ENCODE data around the gene IFT57. TPM values are rescaled to one million over a fixed set of nuclear protein-coding genes. Genes with fewer than 3 reads are reported as not detected.

The IFT57 gene
- total and polyA plus RNA-seq, 5 donors from 2014 or later: 29.1 to 46.9 (median 41.2) TPM

- Histone ChIP-seq H3K27ac (ENCODE audit: insufficient read depth, low read length, poor library complexity, severe bottlenecking) (no peak overlapping the region), H3K36me3 (ENCODE audit: control insufficient read depth, insufficient read depth, low read length) (peaks cover 29% of the 10 kb centered on the region), H3K27me3 (ENCODE audit: control insufficient read depth, insufficient read depth, low read length) (no peaks in the 10 kb centered on the region), H3K4me3 (ENCODE audit: low read depth, low read length) (peak overlapping the region; percentile 24), H3K9me3 (ENCODE audit: control insufficient read depth in 2 of 2, low read length in 2 of 2) (no peaks in the 10 kb centered on the region), H3K4me1 (ENCODE audit: control insufficient read depth, insufficient read depth, low read length, poor library complexity, severe bottlenecking) (peaks cover 22% of the 10 kb centered on the region)
- DNase-seq: no peak
- H3K9me3 Mint-ChIP-seq: no peaks in the 10 kb centered on the region
- H3K4me1 Mint-ChIP-seq: peaks cover 25 to 34% (median 33%) of the 10 kb centered on the region in 4 donors
- H3K36me3 Mint-ChIP-seq: peaks cover 40% of the 10 kb centered on the region
- peak overlapping the region in 2 of 4 donors; percentile 39 to 44 for H3K4me3 Mint-ChIP-seq
- ATAC-seq (ENCODE audit: low read depth in 2 of 2): no peak
- H3K27me3 Mint-ChIP-seq: no peaks in the 10 kb centered on the region
- H3K27ac Mint-ChIP-seq: peak overlapping the region in 1 of 3 donors; percentile 89
Observed at GRCh38 chr3:108215871-108216270, 6.4 kb downstream of the IFT57 start.

- Mint-ChIP-seq H3K4me1 (peaks cover 0 to 8% (median 5%) of the 10 kb centered on the region in 4 donors), H3K9me3 (no peaks in the 10 kb centered on the region), H3K36me3 (peaks cover 61% of the 10 kb centered on the region), H3K27ac (peak overlapping the region in 2 of 3 donors; percentile 28 to 55), H3K27me3 (no peaks in the 10 kb centered on the region), H3K4me3 (no peak overlapping the region)
- Histone ChIP-seq H3K4me1 (ENCODE audit: control insufficient read depth, insufficient read depth, low read length, poor library complexity, severe bottlenecking) (no peaks in the 10 kb centered on the region), H3K9me3 (ENCODE audit: control insufficient read depth in 2 of 2, low read length in 2 of 2) (no peaks in the 10 kb centered on the region), H3K27ac (ENCODE audit: insufficient read depth, low read length, poor library complexity, severe bottlenecking) (no peak overlapping the region), H3K4me3 (ENCODE audit: low read depth, low read length) (peak overlapping the region; percentile 10), H3K36me3 (ENCODE audit: control insufficient read depth, insufficient read depth, low read length) (peaks cover 44% of the 10 kb centered on the region), H3K27me3 (ENCODE audit: control insufficient read depth, insufficient read depth, low read length) (no peaks in the 10 kb centered on the region)
- DNase-seq: no peak
- ATAC-seq (ENCODE audit: low read depth in 2 of 2): no peak
Observed at GRCh38 chr3:108209579-108209978, 12.6 kb downstream of the IFT57 start.

DNA sequence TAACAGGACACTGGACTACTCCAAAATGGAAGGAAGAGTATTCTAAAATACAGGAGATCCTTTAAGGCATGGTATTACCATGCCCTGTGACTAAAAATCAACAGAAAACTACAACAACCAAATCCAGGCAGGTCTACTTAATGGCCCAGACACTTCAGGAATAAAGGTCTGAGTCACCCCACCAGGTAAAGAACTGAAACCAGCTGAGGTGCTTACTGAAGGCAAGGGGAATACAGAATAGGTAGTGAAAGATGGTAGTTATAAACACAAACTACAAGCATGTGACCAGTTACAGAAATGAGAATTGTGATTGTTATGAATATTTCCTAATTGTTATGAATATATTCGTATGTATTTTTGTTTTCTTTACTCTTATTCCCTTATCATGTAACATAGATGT, 13.4 kb downstream of the IFT57 start:
- no peaks in the 10 kb centered on the region for H3K27me3 Mint-ChIP-seq
- peaks cover 61% of the 10 kb centered on the region for H3K36me3 Mint-ChIP-seq
- no peaks in the 10 kb centered on the region for H3K4me1 ChIP-seq (ENCODE audit: control insufficient read depth, insufficient read depth, low read length, poor library complexity, severe bottlenecking)
- DNase-seq (no peak), ATAC-seq (ENCODE audit: low read depth in 2 of 2) (no peak)
- no peak overlapping the region for H3K4me3 Mint-ChIP-seq
- no peak overlapping the region for H3K27ac ChIP-seq (ENCODE audit: insufficient read depth, low read length, poor library complexity, severe bottlenecking)
- peaks cover 41% of the 10 kb centered on the region for H3K36me3 ChIP-seq (ENCODE audit: control insufficient read depth, insufficient read depth, low read length)
- no peaks in the 10 kb centered on the region for H3K9me3 ChIP-seq (ENCODE audit: control insufficient read depth in 2 of 2, low read length in 2 of 2)
- H3K4me1 Mint-ChIP-seq: peaks cover 0 to 9% (median 5%) of the 10 kb centered on the region in 4 donors
- H3K27me3 ChIP-seq (ENCODE audit: control insufficient read depth, insufficient read depth, low read length): no peaks in the 10 kb centered on the region
- no peak overlapping the region for H3K4me3 ChIP-seq (ENCODE audit: low read depth, low read length)
- peak overlapping the region in 1 of 3 donors; percentile 4 for H3K27ac Mint-ChIP-seq
- no peaks in the 10 kb centered on the region for H3K9me3 Mint-ChIP-seq

DNA sequence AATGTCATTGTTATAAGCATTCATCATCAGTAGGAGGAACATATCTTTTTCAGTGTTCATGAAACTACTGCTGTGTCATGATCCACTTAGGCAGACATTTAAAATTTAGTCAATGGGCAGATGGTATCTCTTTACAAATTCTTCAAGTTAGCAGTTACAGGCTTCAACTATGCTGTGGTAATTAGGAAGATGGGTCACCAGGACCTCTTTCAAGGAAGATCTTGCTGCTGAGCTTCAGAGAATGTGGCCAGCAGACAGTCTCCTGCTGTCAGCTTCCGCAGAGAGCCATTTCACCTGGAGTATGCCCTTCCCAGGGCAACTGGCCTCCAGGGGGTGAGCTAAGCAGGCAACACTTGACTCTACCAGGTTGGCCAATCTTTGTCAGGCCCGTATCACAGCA, 19.4 kb downstream of the IFT57 start:
- Mint-ChIP-seq H3K4me3 (no peak overlapping the region), H3K27ac (no peak overlapping the region), H3K36me3 (peaks cover 34% of the 10 kb centered on the region), H3K4me1 (peaks cover under 1 to 19% (median 11%) of the 10 kb centered on the region in 4 donors), H3K27me3 (no peaks in the 10 kb centered on the region), H3K9me3 (no peaks in the 10 kb centered on the region)
- no peak overlapping the region for H3K27ac ChIP-seq (ENCODE audit: insufficient read depth, low read length, poor library complexity, severe bottlenecking)
- ATAC-seq (ENCODE audit: low read depth in 2 of 2) (no peak), DNase-seq (no peak)
- H3K36me3 ChIP-seq (ENCODE audit: control insufficient read depth, insufficient read depth, low read length): peaks cover 9% of the 10 kb centered on the region
- no peaks in the 10 kb centered on the region for H3K27me3 ChIP-seq (ENCODE audit: control insufficient read depth, insufficient read depth, low read length)
- no peaks in the 10 kb centered on the region for H3K4me1 ChIP-seq (ENCODE audit: control insufficient read depth, insufficient read depth, low read length, poor library complexity, severe bottlenecking)
- no peaks in the 10 kb centered on the region for H3K9me3 ChIP-seq (ENCODE audit: control insufficient read depth in 2 of 2, low read length in 2 of 2)
- H3K4me3 ChIP-seq (ENCODE audit: low read depth, low read length): no peak overlapping the region

DNA sequence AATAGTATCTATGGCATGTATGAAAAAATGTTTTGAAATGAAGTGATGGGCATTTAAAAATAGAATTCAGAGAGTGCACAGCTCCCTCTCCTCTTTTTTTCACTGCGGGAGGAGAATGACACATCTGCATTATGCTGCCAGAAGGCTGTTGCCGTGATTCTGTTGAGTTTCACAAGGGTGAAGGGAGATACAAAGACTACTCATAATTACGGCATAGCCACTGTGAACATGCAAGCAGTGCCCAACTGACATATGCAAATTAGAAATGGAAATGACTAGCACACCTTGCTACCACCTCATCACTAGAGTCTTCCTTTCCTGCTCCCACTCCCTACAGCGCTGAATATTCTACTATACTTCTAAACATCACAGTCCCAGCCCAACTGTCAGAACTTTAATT, 20.1 kb downstream of the IFT57 start:
- DNase-seq (no peak), ATAC-seq (ENCODE audit: low read depth in 2 of 2) (peak in 1 of 2 donors; percentile 34)
- H3K9me3 ChIP-seq (ENCODE audit: control insufficient read depth in 2 of 2, low read length in 2 of 2): no peaks in the 10 kb centered on the region
- H3K27ac ChIP-seq (ENCODE audit: insufficient read depth, low read length, poor library complexity, severe bottlenecking): no peak overlapping the region
- no peaks in the 10 kb centered on the region for H3K27me3 ChIP-seq (ENCODE audit: control insufficient read depth, insufficient read depth, low read length)
- Mint-ChIP-seq H3K4me3 (no peak overlapping the region), H3K27ac (no peak overlapping the region), H3K4me1 (peaks cover 4 to 19% (median 11%) of the 10 kb centered on the region in 4 donors), H3K9me3 (no peaks in the 10 kb centered on the region), H3K27me3 (no peaks in the 10 kb centered on the region), H3K36me3 (peaks cover 31% of the 10 kb centered on the region)
- H3K4me3 ChIP-seq (ENCODE audit: low read depth, low read length): no peak overlapping the region
- no peaks in the 10 kb centered on the region for H3K4me1 ChIP-seq (ENCODE audit: control insufficient read depth, insufficient read depth, low read length, poor library complexity, severe bottlenecking)
- peaks cover 9% of the 10 kb centered on the region for H3K36me3 ChIP-seq (ENCODE audit: control insufficient read depth, insufficient read depth, low read length)

GRCh38 chr3:108201258-108201657, 21.0 kb downstream of the IFT57 start:
- no peak overlapping the region for H3K4me3 Mint-ChIP-seq
- H3K27ac ChIP-seq (ENCODE audit: insufficient read depth, low read length, poor library complexity, severe bottlenecking): no peak overlapping the region
- peaks cover 8% of the 10 kb centered on the region for H3K36me3 ChIP-seq (ENCODE audit: control insufficient read depth, insufficient read depth, low read length)
- peaks cover 27% of the 10 kb centered on the region for H3K36me3 Mint-ChIP-seq
- no peak overlapping the region for H3K4me3 ChIP-seq (ENCODE audit: low read depth, low read length)
- no peak overlapping the region for H3K27ac Mint-ChIP-seq
- no peaks in the 10 kb centered on the region for H3K27me3 Mint-ChIP-seq
- H3K27me3 ChIP-seq (ENCODE audit: control insufficient read depth, insufficient read depth, low read length): no peaks in the 10 kb centered on the region
- H3K4me1 Mint-ChIP-seq: peaks cover 4 to 19% (median 11%) of the 10 kb centered on the region in 4 donors
- no peaks in the 10 kb centered on the region for H3K9me3 Mint-ChIP-seq
- no peaks in the 10 kb centered on the region for H3K4me1 ChIP-seq (ENCODE audit: control insufficient read depth, insufficient read depth, low read length, poor library complexity, severe bottlenecking)
- H3K9me3 ChIP-seq (ENCODE audit: control insufficient read depth in 2 of 2, low read length in 2 of 2): no peaks in the 10 kb centered on the region
- ATAC-seq (ENCODE audit: low read depth in 2 of 2): no peak
- DNase-seq: no peak

GRCh38 chr3:108200578-108200977, 21.6 kb downstream of the IFT57 start:
- Histone ChIP-seq H3K4me1 (ENCODE audit: control insufficient read depth, insufficient read depth, low read length, poor library complexity, severe bottlenecking) (no peaks in the 10 kb centered on the region), H3K36me3 (ENCODE audit: control insufficient read depth, insufficient read depth, low read length) (peaks cover 6% of the 10 kb centered on the region), H3K9me3 (ENCODE audit: control insufficient read depth in 2 of 2, low read length in 2 of 2) (no peaks in the 10 kb centered on the region), H3K4me3 (ENCODE audit: low read depth, low read length) (no peak overlapping the region), H3K27ac (ENCODE audit: insufficient read depth, low read length, poor library complexity, severe bottlenecking) (no peak overlapping the region), H3K27me3 (ENCODE audit: control insufficient read depth, insufficient read depth, low read length) (no peaks in the 10 kb centered on the region)
- H3K9me3 Mint-ChIP-seq: peaks cover 0 to 1% (median 0%) of the 10 kb centered on the region in 7 donors
- H3K27me3 Mint-ChIP-seq: no peaks in the 10 kb centered on the region
- H3K27ac Mint-ChIP-seq: no peak overlapping the region
- H3K4me3 Mint-ChIP-seq: no peak overlapping the region
- ATAC-seq (ENCODE audit: low read depth in 2 of 2) (no peak), DNase-seq (no peak)
- H3K36me3 Mint-ChIP-seq: peaks cover 29% of the 10 kb centered on the region
- H3K4me1 Mint-ChIP-seq: peaks cover 4 to 19% (median 11%) of the 10 kb centered on the region in 4 donors

- Mint-ChIP-seq H3K9me3 (peaks cover 0 to 5% (median 0%) of the 10 kb centered on the region in 7 donors), H3K27ac (peak overlapping the region in 1 of 3 donors; percentile 67), H3K27me3 (no peaks in the 10 kb centered on the region), H3K4me3 (no peak overlapping the region), H3K4me1 (peaks cover 4 to 19% (median 11%) of the 10 kb centered on the region in 4 donors), H3K36me3 (peaks cover 26% of the 10 kb centered on the region)
- no peaks in the 10 kb centered on the region for H3K9me3 ChIP-seq (ENCODE audit: control insufficient read depth in 2 of 2, low read length in 2 of 2)
- H3K4me1 ChIP-seq (ENCODE audit: control insufficient read depth, insufficient read depth, low read length, poor library complexity, severe bottlenecking): no peaks in the 10 kb centered on the region
- peaks cover 5% of the 10 kb centered on the region for H3K36me3 ChIP-seq (ENCODE audit: control insufficient read depth, insufficient read depth, low read length)
- DNase-seq (no peak), ATAC-seq (ENCODE audit: low read depth in 2 of 2) (no peak)
- no peak overlapping the region for H3K4me3 ChIP-seq (ENCODE audit: low read depth, low read length)
- no peaks in the 10 kb centered on the region for H3K27me3 ChIP-seq (ENCODE audit: control insufficient read depth, insufficient read depth, low read length)
- no peak overlapping the region for H3K27ac ChIP-seq (ENCODE audit: insufficient read depth, low read length, poor library complexity, severe bottlenecking)
Observed at GRCh38 chr3:108200024-108200423, 22.2 kb downstream of the IFT57 start.

Measured in CD4-positive, CD25-positive, alpha-beta regulatory T cell (primary cell).